Measurements from ENCODE around the gene HAL. TPM values are rescaled to one million over a fixed set of nuclear protein-coding genes. Genes with fewer than 3 reads are reported as not detected.

HAL gene
- total and polyA plus RNA-seq, 2 of the 13 experiments (the other 11 are each of a cell fraction or from before 2014, with no cell fraction given), result 0.89 to 37.8 TPM

GRCh38 chr12:95942101-95942523 is 54.0 kb downstream of the HAL start:
- H3K79me2 ChIP-seq (ENCODE audit: insufficient read depth, low read length), result peaks cover 15% of the 10 kb centered on the region
- POLR2A ChIA-PET, result interaction anchor here (1.2 to 4.7 kb wide), 12 partner anchors 11 to 94 kb away, joined by 3 to 92 read pairs (median 14); partner anchors contain the start of genes HAL and LTA4H
- TSS peak; percentile 93 for BruUV-seq (replicated peaks)
- H3K9me3 ChIP-seq (ENCODE audit: low read length), result no peaks in the 10 kb centered on the region
- H3K4me1 ChIP-seq (ENCODE audit: insufficient read depth, low read length), result peaks cover 53% of the 10 kb centered on the region
- FAIRE-seq (peak; percentile 26), ATAC-seq (no peak), DNase-seq (ENCODE audit: low spot score) (peak; percentile 46)
- peak overlapping the region; percentile 88 for H3K27ac ChIP-seq (ENCODE audit: extremely low read length, insufficient read depth, low read length)
- no peak overlapping the region for H2AFZ ChIP-seq (ENCODE audit: low read length)
- intact Hi-C loops (cut with micrococcal nuclease; ENCODE audit: unreplicated experiment), result loop anchor here (2.0 kb wide), 1 partner anchor 55 kb away; the partner anchor contains the start of gene HAL
- WGBS (ENCODE audit: low lambda C conversion rate), result 7% methylated on average over 13 of the region's 13 CpGs
- in situ Hi-C loops (cut with HindIII; ENCODE audit: extremely low pct_ligation_motif_present, low pct_unique_long_range_greater_than_20kb), result no loop called here
- H4K20me1 ChIP-seq (ENCODE audit: insufficient read depth, low read length), result no peaks in the 10 kb centered on the region
- H3K36me3 ChIP-seq (replicated peaks in 1 of 2; ENCODE audit: control insufficient read depth in 1 of 2, insufficient read depth in 2 of 2, low read length in 2 of 2), result no peaks in the 10 kb centered on the region
- H3K9ac ChIP-seq (ENCODE audit: insufficient read depth, low read depth, low read length), result peak overlapping the region; percentile 85
- peak overlapping the region; percentile 94 for H3K4me2 ChIP-seq (ENCODE audit: low read depth, low read length)
- H3K27me3 ChIP-seq (ENCODE audit: control insufficient read depth in 1 of 2, insufficient read depth in 2 of 2, low read length in 2 of 2), result no peaks in the 10 kb centered on the region; a peak in 1 of 5 replicates
- H3K4me3 ChIP-seq (replicated peaks in 1 of 3; ENCODE audit: insufficient read depth in 1 of 3, low read depth in 2 of 3, low read length in 3 of 3), result peak overlapping the region; percentile 72 to 92 (median 86)
- CTCF ChIA-PET (ENCODE audit: low intra/inter-chr PET ratio, low total read pairs), result no interaction called here
- 0 out of 2 replicates have a peak, but pooled peaks have one; percentile 6 for TF ChIP-seq ZBTB39 (CRISPR knock-in tag; IDR thresholded peaks at IDR 0.05)
- no peak for TF ChIP-seq ZBTB37 (CRISPR knock-in tag; IDR thresholded peaks at IDR 0.05)
- no peak for TF ChIP-seq EZH2 (conservative IDR thresholded peaks at IDR 0.05; ENCODE audit: low read depth, low read length)
- TF ChIP-seq MTERF4 (CRISPR knock-in tag; IDR thresholded peaks at IDR 0.05), result no peak
- no peak for TF ChIP-seq IKZF1 (IDR thresholded peaks at IDR 0.05)
- TF ChIP-seq KLF16 (CRISPR knock-in tag; IDR thresholded peaks at IDR 0.05), result 0 out of 4 replicates have a peak, but pooled peaks of 1 of the 2 experiments have one; percentile 19
- TF ChIP-seq ZFX (CRISPR knock-in tag; IDR thresholded peaks at IDR 0.05; ENCODE audit: low read depth), result peak; percentile 54; the same call in 1 of the 2 replicates
- TF ChIP-seq FOXP4 (CRISPR knock-in tag; IDR thresholded peaks at IDR 0.05), result peak; percentile 67
- 0 out of 2 replicates have a peak, but pooled peaks have one; percentile 4 for TF ChIP-seq ZBTB3 (CRISPR knock-in tag; IDR thresholded peaks at IDR 0.05; ENCODE audit: borderline replicate concordance, low read depth)
- TF ChIP-seq SAP130 (CRISPR knock-in tag; IDR thresholded peaks at IDR 0.05; ENCODE audit: low read depth), result 0 out of 2 replicates have a peak, but pooled peaks have one; percentile 33
- TF ChIP-seq HNF4A (CRISPR knock-in tag; IDR thresholded peaks at IDR 0.05), result 0 out of 2 replicates have a peak, but pooled peaks have one; percentile 14
- TF ChIP-seq PITX1 (CRISPR knock-in tag; IDR thresholded peaks at IDR 0.05), result 0 out of 2 replicates have a peak, but pooled peaks have one; percentile 60
- TF ChIP-seq ONECUT2 (CRISPR knock-in tag; IDR thresholded peaks at IDR 0.05), result peak; percentile 91
- no peak for TF ChIP-seq SCMH1 (CRISPR knock-in tag; IDR thresholded peaks at IDR 0.05; ENCODE audit: borderline replicate concordance)
- TF ChIP-seq SP5 (CRISPR knock-in tag; IDR thresholded peaks at IDR 0.05; ENCODE audit: borderline replicate concordance, low read depth), result peak; percentile 92
- TF ChIP-seq ZNF264 (CRISPR knock-in tag; IDR thresholded peaks at IDR 0.05), result no peak
- no peak for TF ChIP-seq MED8 (CRISPR knock-in tag; IDR thresholded peaks at IDR 0.05; ENCODE audit: insufficient replicate concordance)
- TF ChIP-seq POGZ (CRISPR knock-in tag; IDR thresholded peaks at IDR 0.05), result no peak
